ENCODE results near the gene PPM1B.

DNA sequence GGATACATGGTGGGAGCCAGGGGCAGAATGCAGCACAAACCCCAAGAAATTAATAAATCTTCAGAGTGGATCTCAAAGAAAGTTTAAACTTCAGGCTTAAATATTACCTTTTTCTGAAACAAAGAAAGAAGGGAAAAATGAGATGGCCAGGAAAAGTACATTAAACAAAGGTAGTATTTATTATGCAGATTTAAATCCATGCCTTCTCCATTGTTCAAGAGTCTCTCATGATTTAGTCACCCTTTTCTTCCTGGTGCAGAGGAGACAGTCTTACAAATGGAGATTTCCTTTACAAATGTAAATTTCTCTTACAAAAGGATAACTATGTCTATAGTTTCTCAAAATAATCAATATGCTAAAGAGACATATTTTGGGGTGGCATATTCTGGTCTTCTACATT lies 33.4 kb upstream of the PPM1B start:
- no peak for TF ChIP-seq POLR2A (IDR thresholded peaks at IDR 0.05)
- TF ChIP-seq, protein P1, sequence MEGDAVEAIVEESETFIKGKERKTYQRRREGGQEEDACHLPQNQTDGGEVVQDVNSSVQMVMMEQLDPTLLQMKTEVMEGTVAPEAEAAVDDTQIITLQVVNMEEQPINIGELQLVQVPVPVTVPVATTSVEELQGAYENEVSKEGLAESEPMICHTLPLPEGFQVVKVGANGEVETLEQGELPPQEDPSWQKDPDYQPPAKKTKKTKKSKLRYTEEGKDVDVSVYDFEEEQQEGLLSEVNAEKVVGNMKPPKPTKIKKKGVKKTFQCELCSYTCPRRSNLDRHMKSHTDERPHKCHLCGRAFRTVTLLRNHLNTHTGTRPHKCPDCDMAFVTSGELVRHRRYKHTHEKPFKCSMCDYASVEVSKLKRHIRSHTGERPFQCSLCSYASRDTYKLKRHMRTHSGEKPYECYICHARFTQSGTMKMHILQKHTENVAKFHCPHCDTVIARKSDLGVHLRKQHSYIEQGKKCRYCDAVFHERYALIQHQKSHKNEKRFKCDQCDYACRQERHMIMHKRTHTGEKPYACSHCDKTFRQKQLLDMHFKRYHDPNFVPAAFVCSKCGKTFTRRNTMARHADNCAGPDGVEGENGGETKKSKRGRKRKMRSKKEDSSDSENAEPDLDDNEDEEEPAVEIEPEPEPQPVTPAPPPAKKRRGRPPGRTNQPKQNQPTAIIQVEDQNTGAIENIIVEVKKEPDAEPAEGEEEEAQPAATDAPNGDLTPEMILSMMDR (IDR thresholded peaks at IDR 0.05): no peak
- no peak for TF ChIP-seq POLR2AphosphoS5 (IDR thresholded peaks at IDR 0.05)
